Amniotic stem cell (primary cell): Measurements from ENCODE around the gene PRDM16.
"Not testable (repeated sequence)": the region's sequence is repeated elsewhere in the genome, so short reads cannot be mapped to it uniquely, and the experiment has no call there.

Source experiments
- DNase-seq: peaks from one replicate; lab custom pipeline; 2025; lab: John Stamatoyannopoulos, UW

The PRDM16 gene

DNA sequence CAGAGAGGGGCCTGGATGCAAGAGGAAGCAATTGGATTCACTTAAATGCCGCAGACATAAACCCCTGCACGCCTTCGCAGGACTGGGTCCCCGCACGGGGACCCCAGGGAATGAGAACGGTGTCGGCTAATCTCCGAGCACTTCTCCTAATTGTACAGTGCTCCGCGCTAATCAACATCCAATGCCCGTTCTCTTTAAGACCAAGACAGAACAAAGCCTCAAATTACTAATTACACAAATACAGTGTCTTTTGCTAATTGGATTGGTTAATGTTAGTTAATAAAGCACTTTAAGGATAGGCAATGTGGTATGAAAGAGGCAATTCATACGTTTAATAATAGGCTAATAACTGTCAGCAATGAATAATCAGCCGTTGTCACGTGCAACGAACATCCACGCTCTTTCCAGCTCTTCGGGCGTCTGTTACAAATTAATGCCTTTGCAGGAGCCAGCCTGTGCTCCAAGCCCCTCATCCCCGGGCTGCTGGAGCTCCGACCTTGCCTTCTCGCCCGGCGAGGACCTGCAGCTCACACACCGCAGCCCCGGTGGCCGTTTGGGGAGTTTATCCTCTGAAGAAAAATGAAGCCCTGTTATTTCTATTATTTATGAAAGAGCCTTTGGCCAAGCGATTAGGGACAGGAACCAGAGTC is 157.8 kb downstream of the PRDM16 start:
- no peak for DNase-seq

DNA sequence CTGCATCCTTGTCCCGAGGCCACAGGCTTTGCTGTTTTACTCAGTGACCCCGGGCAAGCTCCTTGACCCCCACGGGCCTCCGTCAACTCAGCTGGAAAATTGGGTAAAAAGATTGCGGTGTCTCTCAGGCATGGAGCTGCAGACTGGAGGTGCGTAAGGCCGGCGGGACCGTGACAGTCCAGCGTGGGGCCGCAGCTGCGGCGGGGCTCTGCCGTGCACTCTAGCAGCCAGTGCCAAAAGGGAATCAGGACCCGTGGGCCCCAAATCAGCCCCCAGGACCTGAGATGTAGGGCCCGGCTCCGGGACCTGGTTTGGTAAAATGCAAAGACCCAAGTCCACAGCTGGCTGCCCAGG is 158.3 kb downstream of the PRDM16 start:
- no peak for DNase-seq

- DNase-seq, result no peak
These were observed 158.9 kb downstream of the PRDM16 start for GRCh38 chr1:3227893-3228292.

DNA sequence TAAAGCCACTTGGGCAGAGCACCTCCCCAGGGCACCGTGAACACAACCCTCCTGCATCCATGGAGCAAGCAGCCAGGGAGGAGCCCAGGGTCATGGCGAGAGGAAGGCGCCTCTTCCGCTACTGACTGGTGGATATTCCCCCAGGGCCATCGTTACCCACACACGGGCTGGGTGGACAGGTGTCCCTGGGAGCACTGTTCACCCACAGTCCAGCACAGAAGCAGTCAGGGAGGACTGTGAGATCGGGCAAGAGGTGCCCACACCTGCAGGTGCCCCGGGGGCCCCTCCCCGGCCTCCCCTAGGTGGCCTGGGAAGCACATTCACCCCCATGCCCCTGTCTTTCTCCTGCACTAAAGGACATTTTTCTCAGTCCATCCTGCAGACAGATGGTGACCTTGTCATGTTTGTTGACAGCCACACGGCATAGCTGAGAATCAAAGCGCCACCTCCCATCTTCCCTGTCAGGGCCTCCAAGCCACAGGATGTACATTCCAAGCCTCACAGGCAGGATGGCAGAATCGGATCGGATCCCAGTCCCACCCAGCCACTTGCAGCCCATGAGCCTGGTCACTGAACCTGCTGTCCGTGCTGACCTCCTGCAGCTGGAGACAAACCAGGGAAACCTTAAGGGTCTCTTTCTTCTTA is 160.2 kb downstream of the PRDM16 start:
- no peak for DNase-seq

DNA sequence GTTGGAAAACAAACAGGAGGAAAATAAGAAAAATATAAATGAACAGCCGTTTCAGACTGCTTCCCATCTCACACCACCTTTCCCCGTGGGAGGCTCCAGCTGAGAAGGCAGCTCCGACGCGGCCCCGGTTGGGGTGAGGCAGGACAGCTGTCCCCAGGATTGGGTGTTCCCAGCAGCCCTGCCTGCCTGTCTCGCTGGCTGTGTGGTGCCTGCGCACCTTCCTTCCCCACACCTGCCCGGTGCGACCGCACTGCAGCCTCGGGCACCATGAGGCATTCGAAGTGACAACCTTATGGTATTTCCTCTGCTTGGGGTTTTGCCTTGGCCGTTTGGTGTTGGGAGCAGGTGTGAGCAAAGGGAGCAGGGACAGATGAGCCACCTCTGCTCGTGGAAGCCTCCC is 161.6 kb downstream of the PRDM16 start:
- no peak for DNase-seq

DNA sequence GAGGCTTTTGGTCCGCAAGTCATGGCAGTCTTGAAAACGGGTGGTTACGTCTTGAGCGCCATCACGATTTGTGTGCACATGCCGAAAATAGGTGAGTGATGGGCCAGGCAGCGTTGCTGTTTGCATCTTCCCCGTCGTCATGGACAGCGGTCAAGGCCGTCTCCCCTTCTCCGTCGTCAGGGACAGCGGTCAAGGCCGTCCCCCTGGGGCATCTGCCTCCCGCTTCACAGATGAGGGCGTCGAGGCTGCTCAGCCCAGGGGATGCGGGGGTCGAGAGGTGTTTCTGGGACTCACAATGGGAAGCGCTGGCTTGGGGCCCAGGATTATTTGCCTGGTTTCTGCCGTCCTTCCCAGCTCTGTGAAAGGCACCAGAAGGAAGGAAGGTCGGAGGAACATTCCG is 162.2 kb downstream of the PRDM16 start:
- no peak for DNase-seq

- no peak for DNase-seq
These were observed 162.8 kb downstream of the PRDM16 start for GRCh38 chr1:3231826-3232225.

DNA sequence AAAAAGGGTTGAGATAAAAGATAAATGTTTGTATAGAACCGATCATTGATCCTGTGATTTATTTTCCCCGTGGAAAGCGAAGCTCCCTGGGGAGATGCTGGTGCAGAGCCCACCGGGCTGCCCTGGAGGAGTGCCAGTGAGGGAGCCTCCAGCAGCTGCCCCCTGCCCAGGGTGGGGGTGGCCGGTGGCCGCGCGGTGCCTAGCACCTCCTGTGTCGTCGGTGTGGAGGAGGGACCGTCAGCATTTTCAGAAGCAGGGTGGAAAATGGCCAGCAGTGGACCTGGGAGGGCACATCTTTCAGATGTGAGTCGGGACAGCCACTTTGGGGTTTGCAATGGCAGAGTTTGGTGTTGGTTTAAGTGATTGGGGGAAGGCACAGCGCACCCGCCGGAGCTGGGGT is 164.0 kb downstream of the PRDM16 start:
- DNase-seq, result no peak

- no peak for DNase-seq
These were observed 164.5 kb downstream of the PRDM16 start for GRCh38 chr1:3233551-3233950.

- no peak for DNase-seq
These were observed 165.3 kb downstream of the PRDM16 start for GRCh38 chr1:3234281-3234680.

- no peak for DNase-seq
These were observed 166.0 kb downstream of the PRDM16 start for GRCh38 chr1:3234956-3235355.

- DNase-seq, result no peak
These were observed 166.5 kb downstream of the PRDM16 start for GRCh38 chr1:3235496-3235895.

- DNase-seq, result no peak
These were observed 167.4 kb downstream of the PRDM16 start for GRCh38 chr1:3236361-3236760.

DNA sequence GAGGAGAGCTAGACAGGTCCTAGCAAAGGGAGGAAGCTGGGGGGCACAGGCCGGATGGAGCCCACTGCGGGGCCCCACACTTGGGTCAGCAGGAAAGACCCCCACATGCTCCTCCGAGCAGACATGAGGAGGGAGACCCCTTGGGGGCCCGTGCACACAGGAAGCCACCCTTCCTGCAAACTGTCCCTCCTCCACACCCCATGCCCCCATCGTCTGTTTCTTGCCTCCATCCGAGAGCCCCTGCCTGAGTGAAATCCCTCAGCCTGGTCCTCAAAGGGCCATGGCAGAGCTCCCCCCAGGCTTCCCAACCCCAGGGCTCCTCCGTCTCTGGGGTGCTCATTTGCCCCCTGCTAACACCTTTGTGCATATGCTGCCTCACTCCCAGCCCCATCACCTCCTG is 168.0 kb downstream of the PRDM16 start:
- DNase-seq, result no peak

DNA sequence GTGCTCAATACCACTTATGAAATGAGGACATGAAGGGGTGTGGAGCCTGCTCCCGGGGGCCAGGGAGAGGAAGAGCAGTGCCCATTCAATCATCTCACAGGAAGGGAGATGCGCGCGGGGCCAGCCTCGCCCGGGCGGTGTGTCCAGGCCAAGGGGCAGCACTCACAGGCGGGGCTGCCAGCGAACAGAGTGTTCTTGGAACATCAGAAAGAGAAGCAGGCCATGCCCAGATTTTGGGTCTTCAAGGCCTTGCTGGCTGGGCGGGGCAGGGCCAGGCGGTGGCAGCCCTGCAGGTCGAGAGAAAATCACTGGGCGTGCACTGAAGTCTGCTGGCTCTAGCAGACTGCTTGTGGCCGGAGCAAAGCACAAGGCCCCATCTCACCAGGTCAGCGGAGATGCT is 168.6 kb downstream of the PRDM16 start:
- no peak for DNase-seq

- DNase-seq, result no peak
These were observed 169.1 kb downstream of the PRDM16 start for GRCh38 chr1:3237994-3238702.

DNA sequence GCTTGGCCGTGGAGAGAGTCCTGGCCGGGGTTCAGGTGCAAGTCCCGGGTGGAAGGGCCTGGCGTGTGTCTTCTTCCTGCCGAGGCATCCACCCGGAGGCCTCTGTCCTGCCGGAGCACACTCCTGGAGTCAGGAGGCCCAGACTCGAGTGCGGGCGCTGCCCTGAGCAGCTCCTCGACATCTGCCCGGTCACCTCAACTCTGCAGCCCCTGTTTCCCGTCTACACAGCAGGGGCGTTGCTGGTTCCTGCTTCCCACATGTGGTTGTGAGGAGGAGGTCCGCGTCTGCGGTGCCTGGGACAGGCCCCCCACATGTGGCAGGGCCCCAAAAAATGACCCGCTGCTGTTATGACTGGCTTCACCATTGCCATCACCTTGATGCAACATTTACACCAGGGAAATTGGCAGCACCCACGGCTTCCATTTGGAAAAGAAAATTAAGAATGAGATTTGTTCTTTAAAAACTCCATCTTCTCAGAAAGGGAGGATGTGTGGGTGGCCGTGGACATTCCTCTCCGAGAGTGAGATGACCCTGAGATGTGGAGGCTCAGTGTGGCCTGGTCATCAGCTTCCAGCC is 169.8 kb downstream of the PRDM16 start:
- DNase-seq, result no peak

GRCh38 chr1:3239991-3240390 is 171.0 kb downstream of the PRDM16 start:
- DNase-seq, result not testable (repeated sequence)

DNA sequence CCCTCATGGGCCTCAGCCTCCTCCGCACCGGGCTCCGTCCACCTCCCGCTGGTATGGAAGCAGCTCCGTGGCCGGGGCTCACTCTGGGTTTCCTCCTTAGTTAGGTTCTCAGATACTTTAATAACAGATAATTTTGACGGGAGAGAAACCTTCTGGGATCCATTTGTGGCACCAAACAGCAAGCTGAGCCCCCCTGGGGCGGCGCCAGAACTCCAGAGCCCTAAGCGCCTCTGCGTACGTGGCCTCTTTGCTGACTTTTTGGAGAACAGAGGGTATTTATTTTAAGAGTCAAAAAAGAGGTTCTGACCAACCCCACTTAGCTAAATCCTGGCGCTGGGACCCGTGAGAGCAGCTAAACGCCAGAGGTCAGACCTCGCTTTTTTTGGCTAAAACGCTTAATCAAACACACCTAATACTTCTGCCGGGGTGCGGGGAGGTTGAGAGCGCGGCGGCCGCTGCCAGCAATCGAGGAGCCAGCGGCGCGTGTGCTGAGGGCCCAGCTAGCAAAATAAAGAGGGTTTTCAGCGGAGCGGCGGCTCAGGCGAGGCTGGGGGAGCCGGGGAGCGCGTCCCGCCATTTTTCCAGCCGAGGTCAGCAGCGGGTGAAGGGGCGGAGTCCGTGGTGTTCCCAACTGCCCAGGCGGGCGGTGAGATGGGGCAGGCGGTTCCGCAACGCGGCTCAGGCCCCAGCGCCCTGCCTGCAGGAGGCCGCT is 171.7 kb downstream of the PRDM16 start:
- DNase-seq, result no peak

DNA sequence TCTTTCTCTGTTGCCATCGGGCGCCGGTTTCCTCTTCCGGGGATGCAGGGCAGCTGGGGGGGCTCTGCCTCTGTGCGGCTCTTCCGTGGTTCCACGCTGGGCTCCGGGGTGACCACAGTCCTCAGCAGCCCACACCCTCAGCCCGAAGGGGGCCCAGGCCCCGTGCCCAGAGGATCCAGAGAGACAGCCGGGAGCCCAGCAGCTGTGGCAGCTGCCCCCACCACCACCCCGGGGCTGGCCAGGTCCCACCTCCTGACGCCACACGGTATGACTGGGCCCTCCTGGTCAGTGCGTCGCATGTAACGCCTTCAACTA is 172.2 kb downstream of the PRDM16 start:
- no peak for DNase-seq

DNA sequence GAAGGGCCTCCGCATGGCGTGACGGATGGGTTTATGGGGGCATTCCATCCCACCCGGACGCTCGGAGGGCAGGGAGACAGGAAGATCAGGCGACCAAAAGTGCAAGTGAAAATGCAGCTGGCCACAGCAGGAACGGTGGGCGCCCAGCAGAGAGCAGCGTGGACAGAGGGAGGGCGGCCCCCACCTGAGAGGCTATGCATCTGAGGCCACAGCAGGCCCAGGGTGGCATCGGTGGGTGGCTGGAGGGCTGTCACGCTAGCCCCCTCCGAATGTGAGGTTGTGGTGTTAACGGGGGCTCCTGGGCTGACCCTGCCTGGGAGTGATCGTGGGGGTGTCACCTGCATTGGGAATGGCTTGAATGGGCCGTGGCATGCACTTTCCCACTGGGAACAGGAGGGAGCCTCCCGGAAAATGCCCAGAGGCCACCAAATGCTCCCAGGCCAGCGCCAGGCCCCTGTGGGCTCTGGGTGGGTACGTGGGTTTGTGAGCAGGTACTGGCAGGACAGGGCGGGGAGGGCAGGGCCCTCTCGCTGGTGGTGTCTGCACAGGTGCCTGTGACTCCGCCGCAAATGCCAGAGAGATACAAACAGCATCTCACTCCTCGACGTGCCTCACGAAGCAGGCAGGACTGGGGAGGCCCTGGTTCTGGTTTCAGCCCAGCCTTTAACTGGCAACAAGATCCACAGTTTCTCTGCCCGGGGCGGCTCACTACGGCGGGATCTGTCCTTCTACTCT is 172.8 kb downstream of the PRDM16 start:
- DNase-seq, result no peak
